GM21717 (cell line): ENCODE data around the gene CDC42SE1.

Experiments
- ATAC-seq: cut with Tn5 transposase; IDR thresholded peaks from one replicate; pipeline ENCODE4 v1.9.1; 2021; ENCODE audit warnings: mild to moderate bottlenecking, moderate library complexity; ENCODE audit not compliant: unreplicated experiment

CDC42SE1 gene

GRCh38 chr1:151054971-151055547 is 4.4 kb downstream of the CDC42SE1 start:
- ATAC-seq: no peak

DNA sequence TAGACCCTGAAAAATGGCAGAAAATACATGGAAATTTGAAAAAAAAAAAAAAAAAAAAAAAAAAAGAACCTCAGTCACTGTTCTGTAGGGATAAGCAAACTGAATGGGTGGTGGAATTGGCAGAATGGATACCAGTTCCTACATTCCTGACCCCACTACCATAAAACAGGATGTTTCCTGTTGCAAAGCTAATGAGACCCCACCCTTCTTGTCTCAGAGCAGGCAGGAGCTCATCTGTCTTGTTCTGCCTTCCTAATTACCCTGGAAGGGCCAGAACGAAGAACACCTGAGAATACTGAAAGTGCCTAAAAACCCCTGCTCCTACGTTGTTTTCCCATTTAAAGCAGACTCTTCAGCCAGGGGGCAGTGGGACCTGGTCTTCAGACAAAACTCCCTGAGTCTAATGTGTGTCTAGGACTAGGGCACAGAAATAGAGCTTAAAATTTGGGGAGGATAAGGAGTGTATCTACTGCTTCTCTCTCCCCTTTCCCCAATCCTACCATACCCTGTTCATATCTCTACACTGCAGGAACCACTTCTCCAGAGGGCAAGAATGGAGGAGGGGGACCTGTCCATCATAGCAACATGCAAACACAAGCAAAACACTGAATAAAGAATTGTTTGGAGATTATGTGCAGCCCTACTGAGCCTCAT is 7.9 kb downstream of the CDC42SE1 start:
- ATAC-seq: no peak

GRCh38 chr1:151050051-151050688 is 9.3 kb downstream of the CDC42SE1 start:
- ATAC-seq: no peak

DNA sequence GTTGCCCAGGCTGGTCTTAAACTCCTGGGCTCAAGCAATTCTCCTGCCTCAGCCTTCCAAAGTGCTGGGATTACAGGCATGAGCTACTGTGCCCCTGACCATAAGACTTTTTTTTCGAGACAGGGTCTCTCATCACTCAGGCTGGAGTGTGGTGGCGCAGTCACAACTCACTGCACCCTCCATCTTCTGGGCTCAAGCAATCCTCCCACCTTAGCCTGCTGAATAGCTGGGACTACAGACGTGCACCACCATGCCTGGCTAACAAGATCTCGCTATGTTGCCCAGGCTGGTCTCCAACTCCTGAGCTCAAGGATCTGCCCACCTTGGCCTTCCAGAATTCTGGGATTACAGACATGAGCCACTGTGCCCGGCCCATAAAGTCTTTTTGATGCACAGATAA is 10.0 kb downstream of the CDC42SE1 start:
- ATAC-seq: no peak

GRCh38 chr1:151048645-151049032 is 10.8 kb downstream of the CDC42SE1 start:
- ATAC-seq: no peak

DNA sequence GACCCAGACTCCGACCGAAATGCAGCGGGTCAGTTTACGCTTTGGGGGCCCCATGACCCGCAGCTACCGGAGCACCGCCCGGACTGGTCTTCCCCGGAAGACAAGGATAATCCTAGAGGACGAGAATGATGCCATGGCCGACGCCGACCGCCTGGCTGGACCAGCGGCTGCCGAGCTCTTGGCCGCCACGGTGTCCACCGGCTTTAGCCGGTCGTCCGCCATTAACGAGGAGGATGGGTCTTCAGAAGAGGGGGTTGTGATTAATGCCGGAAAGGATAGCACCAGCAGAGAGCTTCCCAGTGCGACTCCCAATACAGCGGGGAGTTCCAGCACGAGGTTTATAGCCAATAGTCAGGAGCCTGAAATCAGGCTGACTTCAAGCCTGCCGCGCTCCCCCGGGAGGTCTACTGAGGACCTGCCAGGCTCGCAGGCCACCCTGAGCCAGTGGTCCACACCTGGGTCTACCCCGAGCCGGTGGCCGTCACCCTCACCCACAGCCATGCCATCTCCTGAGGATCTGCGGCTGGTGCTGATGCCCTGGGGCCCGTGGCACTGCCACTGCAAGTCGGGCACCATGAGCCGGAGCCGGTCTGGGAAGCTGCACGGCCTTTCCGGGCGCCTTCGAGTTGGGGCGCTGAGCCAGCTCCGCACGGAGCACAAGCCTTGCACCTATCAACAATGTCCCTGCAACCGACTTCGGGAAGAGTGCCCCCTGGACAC is 11.3 kb downstream of the CDC42SE1 start:
- no peak for ATAC-seq

- no peak for ATAC-seq
These were observed 11.9 kb downstream of the CDC42SE1 start, which contains the start of gene C1orf56 for GRCh38 chr1:151047591-151047924. TSS of gene C1orf56 (plus strand) at chr1:151047751. CDS start at chr1:151047848, 97 bp downstream.

GRCh38 chr1:151043163-151043562 is 16.3 kb downstream of the CDC42SE1 start:
- no peak for ATAC-seq

- no peak for ATAC-seq
These were observed 19.9 kb downstream of the CDC42SE1 start for GRCh38 chr1:151039521-151039920.

GRCh38 chr1:151037032-151037431 is 22.4 kb downstream of the CDC42SE1 start:
- no peak for ATAC-seq

GRCh38 chr1:151036356-151036755 is 23.1 kb downstream of the CDC42SE1 start, which contains the start of gene BNIPL:
TSS of gene BNIPL (plus strand) at chr1:151036586. CDS start at chr1:151036726, 140 bp downstream.
- no peak for ATAC-seq

GRCh38 chr1:151035167-151035566 is 24.3 kb downstream of the CDC42SE1 start:
- no peak for ATAC-seq

DNA sequence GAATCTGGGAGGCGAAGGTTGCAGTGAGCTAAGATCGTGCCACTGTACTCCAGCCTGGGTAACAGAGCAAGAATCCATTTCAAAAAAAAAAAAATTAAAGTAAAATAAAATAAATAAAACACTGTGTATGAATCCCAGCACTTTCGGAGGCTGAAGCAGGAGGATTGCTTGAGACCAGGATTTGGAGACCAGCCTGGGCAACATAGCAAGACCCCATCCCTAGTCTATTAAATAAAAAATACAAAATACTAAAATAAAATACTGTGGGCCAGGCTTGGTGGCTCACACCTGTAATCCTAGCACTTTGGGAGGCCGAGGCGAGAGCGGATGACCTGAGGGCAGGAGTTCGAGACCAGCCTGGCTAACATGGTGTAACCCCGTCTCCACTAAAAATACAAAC is 27.3 kb downstream of the CDC42SE1 start:
- ATAC-seq: no peak

- no peak for ATAC-seq
These were observed 33.0 kb downstream of the CDC42SE1 start for GRCh38 chr1:151026460-151026859.

GRCh38 chr1:151024540-151025146 is 34.8 kb downstream of the CDC42SE1 start:
- ATAC-seq: no peak

DNA sequence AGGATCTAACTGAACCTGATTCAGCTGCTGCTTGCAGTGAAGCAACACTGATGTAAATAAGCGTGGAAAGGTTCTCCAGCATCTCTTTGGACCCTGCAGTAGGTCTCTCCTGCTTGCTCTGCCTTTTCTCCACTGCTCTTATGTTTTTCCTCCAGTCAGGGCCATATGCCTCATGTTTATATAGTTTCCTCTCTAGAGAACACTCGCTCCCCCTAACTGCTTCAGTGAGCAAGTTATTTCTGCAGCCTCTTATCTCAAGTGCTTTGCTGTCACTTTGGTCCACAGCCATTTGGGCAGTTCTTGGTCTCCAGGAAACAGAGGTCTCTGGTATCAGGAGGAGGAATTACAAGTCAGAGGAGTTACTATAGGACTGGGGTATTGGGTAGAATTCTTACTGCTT is 45.9 kb downstream of the CDC42SE1 start:
- ATAC-seq: no peak

GRCh38 chr1:151012684-151013471 is 46.5 kb downstream of the CDC42SE1 start:
- no peak for ATAC-seq

- no peak for ATAC-seq
These were observed 48.1 kb downstream of the CDC42SE1 start for GRCh38 chr1:151011154-151011850.

- ATAC-seq: no peak
These were observed 49.1 kb downstream of the CDC42SE1 start for GRCh38 chr1:151010346-151010726.
